HFFc6 (cell line): ENCODE results near the gene VGLL1. TPM values are rescaled to one million over a fixed set of nuclear protein-coding genes. Genes with fewer than 3 reads are reported as not detected.
A peak's percentile ranks its signal among the peaks of the same experiment; 100 is the strongest.

Experiments used
- DNase-seq: peaks from one replicate; pipeline ENCODE4 v3.0.0-alpha.2; 2018
- H3K27ac Mint-ChIP-seq: 2 replicates; pipeline ENCODE4 v1.8.0; 2020; ENCODE audit warnings: mild to moderate bottlenecking, mixed read lengths
- H3K27me3 Mint-ChIP-seq: 2 replicates; pipeline ENCODE4 v1.8.0; 2021; ENCODE audit warnings: mild to moderate bottlenecking, moderate library complexity, mixed read lengths; ENCODE audit not compliant: insufficient read depth
- H3K36me3 Mint-ChIP-seq: 2 replicates; pipeline ENCODE4 v1.8.0; 2021; ENCODE audit warnings: low read depth, mixed read lengths
- H3K4me1 Mint-ChIP-seq: 2 replicates; pipeline ENCODE4 v1.8.0; 2020; ENCODE audit warnings: low read depth, mixed read lengths
- H3K4me3 Mint-ChIP-seq: 2 replicates; pipeline ENCODE4 v1.8.0; 2020; ENCODE audit warnings: mild to moderate bottlenecking, moderate library complexity, mixed read lengths
- H3K9me3 Mint-ChIP-seq: 2 replicates; pipeline ENCODE4 v1.8.0; 2020; ENCODE audit warnings: mild to moderate bottlenecking, mixed read lengths
- CTCF ChIP-seq: fragments of 200-600 bp; sonication (generic); IDR thresholded peaks from 2 replicates; pipeline ENCODE4 v1.5.0; 2021; ENCODE audit warnings: antibody characterized with exemption, mild to moderate bottlenecking
- total RNA-seq, 6 experiments: library from RNA; stranded (reverse); fragmentation: NEBNext Ultra II Directional; extraction: Animal tissue kit (Norgen Biotek cat#: 25700); gene quantifications; 2 replicates in 1 of 6; 3 replicates in 5 of 6; pipeline ENCODE4 v1.2.3, GENCODE V29; 2021

Gene VGLL1
- total RNA-seq, 6 experiments from 2014 or later: not detected

DNA sequence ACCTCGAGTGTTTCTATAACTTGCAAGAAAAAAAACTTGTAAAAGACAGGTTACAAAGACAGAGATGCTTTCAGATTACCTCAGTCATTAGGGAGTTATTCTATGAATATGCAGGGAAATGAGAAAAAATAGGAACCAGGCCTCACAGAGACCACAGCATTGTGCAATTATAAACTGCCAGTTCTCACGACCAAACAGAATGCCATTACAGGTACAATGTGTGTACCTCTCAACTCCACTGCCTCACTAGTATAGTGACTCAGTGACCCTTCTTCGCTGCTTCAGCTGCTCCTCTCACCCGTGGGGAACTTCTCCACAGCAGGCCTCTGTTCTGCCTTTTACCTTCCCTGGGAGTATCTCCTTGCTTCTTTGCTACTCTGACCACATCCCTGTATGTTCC, 37.0 kb upstream of the VGLL1 start:
- H3K4me3 Mint-ChIP-seq: no peak overlapping the region

DNA sequence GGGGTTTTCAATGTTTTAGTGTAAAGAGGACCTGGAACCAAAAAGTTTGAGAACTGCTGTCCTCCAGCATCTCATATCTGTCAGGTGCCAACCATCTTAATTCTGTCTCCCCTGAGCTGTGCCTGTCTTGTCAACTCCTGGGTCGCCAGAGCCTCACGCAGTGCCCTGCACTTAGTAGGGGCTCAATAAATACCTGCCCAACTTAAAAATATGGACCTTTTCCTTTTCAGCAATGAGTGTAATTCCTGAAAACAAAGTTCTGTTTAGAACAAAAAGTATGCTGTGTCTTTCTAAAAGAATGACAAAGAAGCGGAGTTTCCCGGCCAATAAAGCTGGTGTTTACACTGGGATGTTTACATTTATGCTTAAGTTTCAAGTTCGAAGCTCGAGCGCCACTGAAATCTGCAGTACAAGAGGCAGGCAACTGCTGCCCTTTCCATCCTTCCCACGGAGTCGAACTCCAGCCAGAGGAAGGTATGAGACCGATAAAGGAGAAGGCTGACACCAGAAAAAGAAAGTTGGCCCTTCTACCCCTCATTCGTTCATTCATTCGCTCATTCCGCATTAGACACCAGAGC, 35.7 kb upstream of the VGLL1 start:
- no peaks in the 10 kb centered on the region for H3K36me3 Mint-ChIP-seq
- DNase-seq: no peak
- peaks cover 11% of the 10 kb centered on the region; the same call in 1 of the 2 replicates for H3K4me1 Mint-ChIP-seq
- peaks cover 3% of the 10 kb centered on the region; the same call in 1 of the 2 replicates for H3K27me3 Mint-ChIP-seq
- peak overlapping the region; percentile 91 for H3K27ac Mint-ChIP-seq
- H3K9me3 Mint-ChIP-seq: no peaks in the 10 kb centered on the region
- H3K4me3 Mint-ChIP-seq: peak overlapping the region; percentile 94
- TF ChIP-seq CTCF: no peak

More for the DNA sequence above, 37.0 kb upstream of the VGLL1 start:
- Mint-ChIP-seq H3K4me1 (peaks cover 11% of the 10 kb centered on the region; the same call in 1 of the 2 replicates), H3K27ac (no peak overlapping the region), H3K36me3 (no peaks in the 10 kb centered on the region), H3K27me3 (peaks cover 3% of the 10 kb centered on the region; the same call in 1 of the 2 replicates), H3K9me3 (no peaks in the 10 kb centered on the region)
- TF ChIP-seq CTCF: no peak
- DNase-seq: no peak

DNA sequence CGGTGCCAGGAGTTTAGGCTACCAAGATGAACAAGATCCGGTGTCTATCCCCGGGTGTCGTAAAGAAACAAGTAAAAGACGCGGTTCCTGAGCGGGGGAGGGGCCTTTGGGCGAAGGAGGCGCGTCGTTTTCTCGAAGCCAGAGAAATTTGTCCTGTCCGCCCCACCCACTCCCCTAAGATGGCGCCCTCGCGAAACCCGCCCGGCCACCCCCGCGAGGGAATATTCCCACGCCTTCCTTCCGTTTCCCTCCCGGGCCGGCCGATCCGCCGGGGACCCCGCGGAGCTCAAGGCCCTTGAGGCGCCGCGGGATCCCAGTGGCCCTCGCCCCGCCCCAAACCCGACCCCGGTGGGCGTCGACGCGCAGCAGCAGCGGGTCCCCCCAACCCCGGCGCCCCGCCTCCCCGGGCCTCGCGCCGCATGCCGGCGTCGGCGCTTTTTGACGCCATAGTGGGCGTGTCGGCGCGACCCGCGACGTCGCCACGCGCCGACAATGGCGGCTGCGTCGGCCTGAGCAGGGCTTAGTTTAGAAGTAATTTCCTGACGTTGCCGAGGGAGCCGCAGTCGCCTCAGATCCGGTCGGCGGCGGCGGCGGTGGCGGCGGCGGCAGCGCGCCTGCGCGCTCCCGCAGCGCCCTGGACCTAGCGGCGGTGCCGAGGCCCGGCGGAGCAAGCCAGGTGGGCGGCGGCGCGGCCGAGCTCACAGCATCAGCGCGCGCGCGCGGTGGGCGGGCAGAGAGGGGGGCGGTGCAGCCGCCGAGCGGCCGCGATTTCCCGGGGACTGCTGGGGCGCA, 35.1 kb upstream of the VGLL1 start:
- TF ChIP-seq CTCF: peak; percentile 23
- H3K27ac Mint-ChIP-seq: peak overlapping the region; percentile 91
- H3K36me3 Mint-ChIP-seq: no peaks in the 10 kb centered on the region
- H3K27me3 Mint-ChIP-seq: peaks cover 1% of the 10 kb centered on the region; the same call in 1 of the 2 replicates
- peak; percentile 74 for DNase-seq
- no peaks in the 10 kb centered on the region for H3K9me3 Mint-ChIP-seq
- H3K4me3 Mint-ChIP-seq: peak overlapping the region; percentile 94
- H3K4me1 Mint-ChIP-seq: peaks cover 11% of the 10 kb centered on the region; the same call in 1 of the 2 replicates

GRCh38 chrX:136497556-136498052, 34.4 kb upstream of the VGLL1 start, which contains the start of gene HTATSF1:
TSS of gene HTATSF1 (plus strand) at chrX:136497592. CDS start at chrX:136497685, 93 bp downstream.
- no peak for TF ChIP-seq CTCF
- H3K4me3 Mint-ChIP-seq: peak within 1 kb of the TSS; percentile 94
- no peak for DNase-seq
- no peaks in the 10 kb centered on the region for H3K36me3 Mint-ChIP-seq
- H3K27ac Mint-ChIP-seq: peak within 1 kb of the TSS; percentile 91
- no peaks in the 10 kb centered on the region for H3K27me3 Mint-ChIP-seq
- H3K9me3 Mint-ChIP-seq: no peaks in the 10 kb centered on the region
- peaks cover 11% of the 10 kb centered on the region; the same call in 1 of the 2 replicates for H3K4me1 Mint-ChIP-seq

- Mint-ChIP-seq H3K36me3 (no peaks in the 10 kb centered on the region), H3K4me3 (no peak overlapping the region), H3K27me3 (peaks cover 2% of the 10 kb centered on the region; the same call in 1 of the 2 replicates), H3K9me3 (no peaks in the 10 kb centered on the region), H3K27ac (no peak overlapping the region), H3K4me1 (no peaks in the 10 kb centered on the region)
- no peak for DNase-seq
- no peak for TF ChIP-seq CTCF
Observed at GRCh38 chrX:136519069-136519468, 12.9 kb upstream of the VGLL1 start.
